Choroid plexus epithelial cell (primary cell): ENCODE data around the gene RASD2.

Experiments
- DNase-seq: peaks from one replicate; pipeline ENCODE4 v3.0.0-alpha.2; 2010; ENCODE audit warnings: low read depth
- H3K4me3 ChIP-seq: 2 replicates; pipeline ENCODE4 v1.5.1; 2011; ENCODE audit warnings: low read depth, mild to moderate bottlenecking, control low read depth, low read length, moderate library complexity
- TF ChIP-seq, protein P1 (sequence below): conservative IDR thresholded peaks from 2 replicates; pipeline ENCODE4 v1.5.1; 2011; ENCODE audit warnings: low read depth, mild to moderate bottlenecking, control low read depth, inconsistent platforms, low read length, moderate library complexity

RASD2 gene

DNA sequence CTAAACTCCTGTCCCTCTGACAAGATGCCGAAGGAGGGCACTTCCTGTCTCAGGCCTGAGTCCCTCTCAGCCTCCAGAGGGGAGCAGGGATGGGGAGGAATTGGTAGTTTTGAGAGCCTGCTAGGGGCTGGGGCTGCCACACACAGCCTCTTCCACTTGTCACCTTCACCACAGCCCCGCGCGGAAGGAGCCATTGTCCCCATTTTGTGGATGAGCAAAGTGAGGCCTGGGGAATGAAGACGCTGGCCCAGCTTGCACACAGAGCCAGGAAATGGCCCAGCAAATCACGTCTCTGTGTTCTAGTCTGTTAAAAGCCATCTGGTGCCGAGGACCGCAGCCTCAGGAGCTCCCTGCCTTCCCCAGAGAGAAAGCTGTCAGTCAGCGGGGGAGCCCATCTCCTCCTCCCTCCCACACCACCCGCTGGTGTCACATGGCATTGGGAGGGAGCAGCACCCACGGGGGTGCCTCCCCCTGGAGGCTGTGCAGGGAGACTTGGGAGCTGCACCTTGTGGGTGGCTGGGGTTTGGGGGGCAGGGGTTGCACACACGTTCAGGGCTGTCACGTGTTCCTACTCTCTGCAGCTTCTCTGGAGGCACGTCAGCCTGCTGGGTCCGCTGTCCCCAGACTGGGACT is 34.6 kb downstream of the RASD2 start:
- TF ChIP-seq, protein P1, sequence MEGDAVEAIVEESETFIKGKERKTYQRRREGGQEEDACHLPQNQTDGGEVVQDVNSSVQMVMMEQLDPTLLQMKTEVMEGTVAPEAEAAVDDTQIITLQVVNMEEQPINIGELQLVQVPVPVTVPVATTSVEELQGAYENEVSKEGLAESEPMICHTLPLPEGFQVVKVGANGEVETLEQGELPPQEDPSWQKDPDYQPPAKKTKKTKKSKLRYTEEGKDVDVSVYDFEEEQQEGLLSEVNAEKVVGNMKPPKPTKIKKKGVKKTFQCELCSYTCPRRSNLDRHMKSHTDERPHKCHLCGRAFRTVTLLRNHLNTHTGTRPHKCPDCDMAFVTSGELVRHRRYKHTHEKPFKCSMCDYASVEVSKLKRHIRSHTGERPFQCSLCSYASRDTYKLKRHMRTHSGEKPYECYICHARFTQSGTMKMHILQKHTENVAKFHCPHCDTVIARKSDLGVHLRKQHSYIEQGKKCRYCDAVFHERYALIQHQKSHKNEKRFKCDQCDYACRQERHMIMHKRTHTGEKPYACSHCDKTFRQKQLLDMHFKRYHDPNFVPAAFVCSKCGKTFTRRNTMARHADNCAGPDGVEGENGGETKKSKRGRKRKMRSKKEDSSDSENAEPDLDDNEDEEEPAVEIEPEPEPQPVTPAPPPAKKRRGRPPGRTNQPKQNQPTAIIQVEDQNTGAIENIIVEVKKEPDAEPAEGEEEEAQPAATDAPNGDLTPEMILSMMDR: peak; percentile 32
- H3K4me3 ChIP-seq: no peak overlapping the region
- DNase-seq: peak; percentile 30

DNA sequence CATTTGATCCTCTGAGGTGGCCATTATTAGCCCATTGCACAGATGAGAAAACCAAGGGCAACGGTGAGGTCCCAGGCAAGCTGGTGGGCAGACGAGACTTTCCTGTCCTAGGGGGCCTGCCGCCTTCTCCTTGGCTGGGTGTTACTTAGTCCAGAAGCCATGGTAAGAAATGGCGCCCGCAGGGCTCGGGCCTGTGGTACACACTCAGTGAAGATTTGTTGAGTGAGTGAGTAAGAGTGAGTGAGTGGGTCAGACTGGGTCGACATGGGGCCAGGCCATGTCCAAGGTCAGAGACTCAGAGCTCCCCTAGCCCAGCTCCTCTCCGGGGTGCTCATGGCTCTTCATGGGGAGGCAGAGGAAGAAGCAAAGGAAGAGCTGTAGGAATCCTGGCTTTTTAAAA is 36.0 kb downstream of the RASD2 start:
- no peak overlapping the region for H3K4me3 ChIP-seq
- TF ChIP-seq, protein P1: no peak
- no peak for DNase-seq

DNA sequence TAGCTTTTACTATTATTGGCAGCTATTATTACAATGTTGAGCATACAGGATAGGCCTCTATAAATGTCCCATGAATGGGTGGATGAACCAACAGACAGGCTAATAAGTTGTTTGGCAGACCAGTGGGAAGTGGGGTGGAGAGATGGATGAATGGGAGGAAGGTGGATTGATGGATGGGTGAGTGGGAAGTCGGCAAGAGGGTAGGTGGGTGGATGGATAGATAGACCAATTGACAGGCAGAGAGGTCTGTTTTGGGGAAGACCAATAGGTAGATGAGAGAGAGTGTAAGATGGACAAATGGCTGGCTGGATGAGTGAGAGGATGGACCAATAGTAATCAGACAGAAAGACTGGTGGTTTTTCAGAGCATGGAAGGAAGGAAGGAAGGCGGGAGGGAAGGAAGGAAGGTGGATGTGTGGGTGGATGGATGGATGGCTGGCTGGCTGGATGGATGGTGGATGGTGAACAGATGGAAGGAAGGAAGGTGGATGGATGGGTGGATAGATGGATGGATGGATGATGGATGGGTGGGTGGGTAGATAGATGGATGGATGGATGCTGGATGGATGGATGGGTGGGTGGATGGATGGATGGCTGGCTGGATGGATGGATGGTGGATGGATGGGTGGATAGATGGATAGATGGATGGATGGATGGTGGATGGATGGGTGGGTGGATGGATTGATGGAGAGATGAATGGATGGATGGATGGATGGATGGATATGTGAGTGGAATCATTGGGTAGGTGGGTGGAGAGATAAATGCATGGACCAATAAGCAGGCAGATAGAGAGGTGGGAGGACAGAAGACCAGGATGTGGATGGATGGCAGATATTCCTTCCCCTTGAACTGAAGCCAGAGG is 37.4 kb downstream of the RASD2 start:
- no peak for DNase-seq
- H3K4me3 ChIP-seq: no peak overlapping the region
- TF ChIP-seq, protein P1: no peak

DNA sequence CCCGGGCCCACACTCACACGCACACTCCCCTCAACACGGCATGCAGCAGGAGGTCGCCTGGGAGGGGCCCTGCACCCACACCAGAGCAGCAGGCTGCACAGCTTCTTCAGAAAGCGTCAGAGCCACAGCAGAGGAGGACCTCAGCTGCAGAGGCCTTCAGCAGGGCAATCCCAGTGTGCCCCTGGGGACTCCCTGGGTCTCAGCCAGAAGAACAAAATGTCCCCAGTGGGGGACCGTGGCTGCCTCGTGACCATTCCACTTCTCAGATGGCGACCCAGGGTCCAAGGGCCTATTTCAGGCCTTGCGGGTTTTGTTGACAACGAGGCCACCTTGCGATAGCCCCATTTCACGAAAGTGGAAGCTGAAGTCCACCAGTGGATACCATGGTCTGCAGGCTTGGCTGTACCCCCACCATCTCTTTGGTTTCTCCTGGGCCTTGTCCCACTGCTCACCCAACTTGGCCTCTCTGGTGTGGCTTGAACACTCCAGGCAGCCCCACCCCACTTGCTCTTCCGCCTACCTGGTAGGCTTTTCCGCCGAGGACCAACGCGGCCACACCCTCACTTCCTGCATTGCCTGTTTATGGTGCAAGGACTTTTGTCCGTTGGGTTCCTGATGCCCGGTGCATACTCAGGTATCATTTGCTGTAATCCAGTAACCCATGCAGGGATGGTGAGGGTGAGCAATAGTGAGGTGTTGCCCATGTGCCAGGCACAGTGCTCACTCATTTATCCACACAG is 38.4 kb downstream of the RASD2 start:
- H3K4me3 ChIP-seq: no peak overlapping the region
- TF ChIP-seq, protein P1: no peak
- no peak for DNase-seq

DNA sequence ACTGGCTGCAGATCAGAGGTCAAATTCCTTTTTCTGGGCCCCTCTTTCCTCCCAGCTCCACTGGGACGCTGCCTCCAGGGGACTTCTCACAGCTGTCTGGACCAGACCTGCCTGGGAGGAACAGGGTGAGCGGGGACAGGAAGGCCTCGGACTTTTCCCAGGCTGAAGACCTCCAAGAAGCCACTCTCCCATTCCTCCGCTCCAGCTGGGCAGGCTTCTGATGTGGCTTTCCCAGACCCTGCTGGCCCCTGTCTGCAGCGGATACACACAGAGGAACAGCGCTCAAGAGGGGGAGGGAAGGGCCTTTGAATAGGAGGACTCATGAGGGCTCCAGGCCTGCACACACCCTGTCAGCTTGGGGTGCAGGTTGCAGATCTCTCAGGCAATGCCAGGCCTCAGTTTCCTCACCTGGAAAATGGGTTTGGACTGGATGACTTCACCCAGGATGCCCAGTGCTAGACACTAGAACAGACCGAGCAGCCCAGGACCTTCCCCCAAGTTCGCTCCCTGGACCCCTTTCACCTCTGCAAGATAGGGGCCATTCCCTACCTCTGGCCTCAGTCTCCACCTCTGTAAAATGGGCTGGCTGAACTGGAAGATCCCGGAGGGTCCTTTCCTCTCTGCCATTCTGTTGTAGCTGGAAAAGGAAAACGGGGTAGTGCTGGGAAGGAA is 39.9 kb downstream of the RASD2 start:
- DNase-seq: no peak
- TF ChIP-seq, protein P1: no peak
- no peak overlapping the region for H3K4me3 ChIP-seq

DNA sequence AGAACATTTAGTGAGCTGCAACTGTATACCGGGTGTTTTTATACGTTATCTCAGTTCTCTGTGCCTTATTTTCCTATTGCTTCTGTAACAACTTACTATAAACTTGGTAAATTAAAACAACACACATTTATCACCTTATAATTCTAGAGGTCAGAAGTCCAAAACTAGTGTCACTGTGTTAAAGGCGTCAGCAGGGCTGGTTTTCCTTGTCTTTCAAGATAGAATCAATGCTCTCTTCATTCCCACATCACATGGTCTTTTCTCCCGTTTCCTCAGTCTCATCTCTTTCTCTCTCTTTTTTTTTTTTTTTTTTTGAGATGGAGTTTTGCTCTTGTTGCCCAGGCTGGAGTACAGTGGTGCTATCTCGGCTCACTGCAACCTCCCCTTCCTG is 40.4 kb downstream of the RASD2 start:
- TF ChIP-seq, protein P1: no peak
- no peak for DNase-seq
- H3K4me3 ChIP-seq: no peak overlapping the region
